Right cardiac atrium (tissue), 5 donors: Measurements from ENCODE around the gene SIPA1. TPM values are rescaled to one million over a fixed set of nuclear protein-coding genes. Genes with fewer than 3 reads are reported as not detected.

Experiments used
- ATAC-seq, 2 donors: fragments of 200-7000 bp; cut with Tn5 transposase; one replicate each; pipeline versions ENCODE4 v1.8.0 to v1.9.1; 2020; ENCODE audit warnings: moderate library complexity in 2 of 2, mild to moderate bottlenecking in 1 of 2
- DNase-seq, 3 donors: peaks; one replicate each; pipeline ENCODE4 v3.0.0-alpha.2; 2020
- H3K27ac ChIP-seq: one replicate; pipeline ENCODE4 v1.5.1; 2013; ENCODE audit warnings: mild to moderate bottlenecking, low read length, control low read depth, moderate library complexity
- H3K27me3 ChIP-seq: one replicate; pipeline ENCODE4 v1.6.1; 2013; ENCODE audit not compliant: control insufficient read depth, insufficient read depth
- H3K4me1 ChIP-seq: one replicate; pipeline ENCODE4 v1.6.1; 2013; ENCODE audit warnings: low read length; ENCODE audit not compliant: control insufficient read depth, insufficient read depth
- H3K4me3 ChIP-seq: one replicate; pipeline ENCODE4 v1.5.1; 2013; ENCODE audit warnings: low read length, control low read depth
- H3K9me3 ChIP-seq: one replicate; pipeline ENCODE4 v1.6.1; 2013; ENCODE audit warnings: low read length; ENCODE audit not compliant: control insufficient read depth
- WGBS: extraction: QIAGEN DNeasy Blood & Tissue Kit; methylation state at CpG from one replicate; pipeline ENCODE4 v1.1.7; 2013; 5-methylcytosine and 5-hydroxymethylcytosine counted together
- intact Hi-C, 4 donors: fragments of 100-400 bp; cut with DNase I; formaldehyde crosslinking; loops; one replicate each; pipeline versions ENCODE4 v1.11.0 to v1.14.0; 2022 to 2023
- polyA plus RNA-seq: library from polyadenylated mRNA; stranded (reverse); fragments of 200-250 nt; gene quantifications from one replicate; pipeline ENCODE4 v1.2.3, GENCODE V29; 2013
- total RNA-seq, 4 donors: library from RNA; stranded (reverse); fragmentation: NEBNext Ultra II Directional; extraction: Animal tissue kit (Norgen Biotek cat#: 25700); gene quantifications; one replicate each; pipeline ENCODE4 v1.2.1, GENCODE V29; 2021
- donor health status: healthy with polysubstance abuse.
- donor health status: DM: no; HTN: yes; CAD: no.
- donor health status: DM: no; HTN: no; CAD: no.
- donor health status: DM: no; HTN: yes; CAD: no; lungs with severe emphysema.
- donor health status: DM: yes; HTN: yes; CAD: no.

Gene SIPA1
- total and polyA plus RNA-seq, 5 donors = 19.3 to 27.4 (median 25.2) TPM

DNA sequence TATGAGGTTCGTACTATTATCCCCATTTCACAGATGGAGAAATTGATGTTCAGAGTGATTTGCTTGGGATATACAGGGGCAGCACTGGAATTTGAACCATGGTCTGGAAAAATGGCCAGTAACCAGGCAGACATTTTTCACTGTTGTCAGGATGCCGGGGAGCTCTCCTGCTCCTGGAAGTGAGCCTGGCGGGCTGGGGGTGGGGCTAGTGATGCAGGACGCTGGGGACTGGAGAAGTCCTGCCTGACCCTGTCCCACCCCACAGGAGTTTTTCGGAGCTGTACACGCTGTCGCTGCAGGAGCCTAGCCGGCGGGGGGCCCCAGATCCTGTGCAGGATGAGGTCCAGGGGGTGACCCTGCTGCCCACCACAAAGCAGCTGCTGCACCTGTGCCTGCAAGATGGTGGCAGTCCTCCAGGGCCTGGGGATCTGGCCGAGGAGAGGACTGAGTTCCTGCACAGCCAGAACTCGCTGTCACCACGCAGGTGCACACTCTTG is 11.1 kb downstream of the SIPA1 start:
- Histone ChIP-seq H3K9me3 (no peaks in the 10 kb centered on the region), H3K27ac (no peak overlapping the region), H3K4me1 (peaks cover 16% of the 10 kb centered on the region), H3K27me3 (no peaks in the 10 kb centered on the region), H3K4me3 (no peak overlapping the region)
- ATAC-seq (no peak), DNase-seq (peak; percentile 22 to 78 (median 70))
- 67% methylated on average over 12 of the region's 12 CpGs for WGBS
- intact Hi-C loops = no loop called here

DNA sequence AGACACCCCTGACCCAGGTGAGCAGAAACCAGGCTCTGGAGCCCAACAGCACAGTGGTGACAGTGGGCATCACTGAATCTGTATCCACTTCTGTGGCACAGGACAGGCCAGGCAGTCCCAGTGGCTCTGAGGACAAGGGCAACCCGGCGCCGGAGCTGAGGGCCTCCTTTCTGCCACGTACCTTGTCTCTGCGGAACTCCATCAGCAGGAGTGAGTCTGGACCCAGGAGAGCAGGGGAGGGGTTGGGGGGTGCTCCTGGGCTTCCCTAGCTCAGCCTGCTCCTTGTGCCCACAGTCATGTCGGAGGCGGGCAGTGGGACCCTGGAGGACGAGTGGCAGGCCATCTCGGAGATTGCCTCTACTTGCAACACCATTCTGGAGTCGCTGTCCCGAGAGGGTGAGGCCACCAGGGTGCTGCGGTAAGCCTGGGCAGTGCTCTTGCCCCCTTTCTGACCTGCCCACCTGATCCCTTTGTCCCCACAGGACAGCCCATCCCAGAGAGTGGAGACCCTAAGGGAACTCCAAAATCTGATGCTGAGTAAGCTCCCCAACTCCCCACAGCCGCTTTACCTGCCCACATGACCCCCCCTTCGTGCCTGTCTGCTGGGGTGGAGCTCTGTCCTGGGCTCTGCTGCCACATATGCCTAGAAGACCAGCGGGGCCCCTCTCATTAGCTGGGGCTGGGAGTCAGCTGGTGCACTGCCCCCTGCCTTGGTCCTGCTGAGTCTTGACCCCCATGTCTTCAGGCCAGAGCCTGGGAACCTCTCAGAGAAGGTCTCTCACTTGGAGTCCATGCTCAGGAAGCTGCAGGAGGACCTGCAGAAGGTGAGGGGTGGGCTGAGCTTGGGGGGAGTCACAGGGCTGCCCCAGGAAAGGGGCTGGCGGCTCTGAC is 12.0 kb downstream of the SIPA1 start:
- 89% methylated on average over 16 of the region's 16 CpGs for WGBS
- Histone ChIP-seq H3K27ac (no peak overlapping the region), H3K4me3 (no peak overlapping the region), H3K4me1 (peaks cover 16% of the 10 kb centered on the region), H3K9me3 (no peaks in the 10 kb centered on the region), H3K27me3 (no peaks in the 10 kb centered on the region)
- ATAC-seq = no peak
- intact Hi-C loops = no loop called here
- peak; percentile 18 to 58 (median 57) for DNase-seq

- Histone ChIP-seq H3K27me3 (no peaks in the 10 kb centered on the region), H3K4me3 (no peak overlapping the region), H3K27ac (no peak overlapping the region), H3K9me3 (no peaks in the 10 kb centered on the region), H3K4me1 (peaks cover 16% of the 10 kb centered on the region)
- ATAC-seq = no peak
- 80% methylated on average over 20 of the region's 20 CpGs for WGBS
- peak; percentile 17 to 67 (median 65) for DNase-seq
- intact Hi-C loops = no loop called here
These were observed 12.8 kb downstream of the SIPA1 start for GRCh38 chr11:65650547-65651338.

DNA sequence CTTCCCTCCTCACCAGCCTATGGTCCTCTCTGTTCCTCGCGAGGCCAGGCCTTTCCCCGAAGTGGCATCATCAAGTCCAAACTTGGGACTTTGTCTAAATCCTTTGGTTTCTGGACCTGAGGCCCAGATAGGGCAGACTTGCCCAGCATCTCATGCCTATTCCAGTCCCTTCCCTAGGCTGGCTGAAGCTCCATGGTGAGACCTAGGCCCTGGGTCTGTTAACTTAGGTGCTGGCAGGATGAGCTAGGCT is 13.4 kb downstream of the SIPA1 start:
- Histone ChIP-seq H3K27me3 (no peaks in the 10 kb centered on the region), H3K4me1 (peaks cover 16% of the 10 kb centered on the region), H3K4me3 (no peak overlapping the region), H3K27ac (peak overlapping the region; percentile 94), H3K9me3 (no peaks in the 10 kb centered on the region)
- intact Hi-C loops = no loop called here
- WGBS = 92% methylated on average over 3 of the region's 3 CpGs
- DNase-seq (no peak), ATAC-seq (no peak)

DNA sequence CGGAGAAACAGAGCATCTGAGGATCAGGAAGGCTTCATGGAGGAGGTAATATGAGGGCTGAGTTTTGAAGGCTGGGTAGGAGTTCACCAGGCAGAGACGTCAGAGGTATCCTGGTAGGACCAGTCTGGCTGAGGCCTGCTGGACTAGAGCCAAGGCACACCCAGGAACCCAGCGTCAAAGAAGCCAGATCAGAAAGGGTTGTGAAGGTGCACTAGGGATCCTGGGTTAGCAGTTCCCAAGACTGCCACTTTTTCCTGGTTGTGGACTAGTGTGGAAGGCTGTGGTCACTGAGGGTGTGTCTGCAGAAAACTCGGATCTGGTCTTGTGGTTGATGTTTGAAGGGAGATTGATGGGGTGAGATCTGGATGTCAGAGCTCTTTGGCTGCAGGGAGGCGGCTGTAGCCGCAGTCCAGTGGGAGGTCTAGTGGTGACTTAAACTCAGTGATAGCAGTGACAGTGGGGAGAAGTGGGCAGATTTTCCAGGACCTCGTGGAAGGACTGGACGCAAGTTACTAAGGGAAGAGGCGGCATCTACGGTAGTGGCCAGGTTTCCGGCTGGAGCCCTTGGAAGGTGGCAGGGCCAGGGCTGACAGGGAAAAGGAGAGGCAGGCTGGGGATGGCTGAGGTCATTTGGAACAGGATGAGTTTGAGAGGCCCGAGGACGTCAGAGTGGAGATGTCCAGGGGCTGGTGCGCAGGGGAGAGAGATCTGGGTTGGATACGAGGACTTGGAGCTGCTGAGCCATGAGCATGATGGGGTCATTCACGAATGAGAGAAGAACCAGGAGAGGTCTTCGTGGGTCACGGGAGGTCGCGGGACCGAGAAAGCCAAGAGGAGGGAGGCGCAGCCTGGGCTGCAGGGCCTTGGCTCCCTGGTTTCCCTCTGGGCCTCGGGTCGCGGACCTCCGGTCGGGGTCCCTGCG is 13.9 kb downstream of the SIPA1 start:
- Histone ChIP-seq H3K9me3 (no peaks in the 10 kb centered on the region), H3K27me3 (no peaks in the 10 kb centered on the region), H3K4me1 (peaks cover 16% of the 10 kb centered on the region), H3K4me3 (peak overlapping the region; percentile 59), H3K27ac (peak overlapping the region; percentile 94)
- ATAC-seq (peak; percentile 15 to 25), DNase-seq (peak; percentile 60 to 77 (median 74))
- intact Hi-C loops = no loop called here
- WGBS = 17% methylated on average over 28 of the region's 28 CpGs

- ATAC-seq (peak; percentile 92), DNase-seq (peak; percentile 96 to 99 (median 98))
- H3K4me1 ChIP-seq = peaks cover 16% of the 10 kb centered on the region
- H3K27ac ChIP-seq = peak overlapping the region; percentile 99
- intact Hi-C loops = no loop called here
- H3K27me3 ChIP-seq = no peaks in the 10 kb centered on the region
- WGBS = under 1% methylated on average over 68 of the region's 68 CpGs
- H3K4me3 ChIP-seq = peak overlapping the region; percentile 59
- no peaks in the 10 kb centered on the region for H3K9me3 ChIP-seq
These were observed 14.8 kb downstream of the SIPA1 start for GRCh38 chr11:65652511-65653228.

DNA sequence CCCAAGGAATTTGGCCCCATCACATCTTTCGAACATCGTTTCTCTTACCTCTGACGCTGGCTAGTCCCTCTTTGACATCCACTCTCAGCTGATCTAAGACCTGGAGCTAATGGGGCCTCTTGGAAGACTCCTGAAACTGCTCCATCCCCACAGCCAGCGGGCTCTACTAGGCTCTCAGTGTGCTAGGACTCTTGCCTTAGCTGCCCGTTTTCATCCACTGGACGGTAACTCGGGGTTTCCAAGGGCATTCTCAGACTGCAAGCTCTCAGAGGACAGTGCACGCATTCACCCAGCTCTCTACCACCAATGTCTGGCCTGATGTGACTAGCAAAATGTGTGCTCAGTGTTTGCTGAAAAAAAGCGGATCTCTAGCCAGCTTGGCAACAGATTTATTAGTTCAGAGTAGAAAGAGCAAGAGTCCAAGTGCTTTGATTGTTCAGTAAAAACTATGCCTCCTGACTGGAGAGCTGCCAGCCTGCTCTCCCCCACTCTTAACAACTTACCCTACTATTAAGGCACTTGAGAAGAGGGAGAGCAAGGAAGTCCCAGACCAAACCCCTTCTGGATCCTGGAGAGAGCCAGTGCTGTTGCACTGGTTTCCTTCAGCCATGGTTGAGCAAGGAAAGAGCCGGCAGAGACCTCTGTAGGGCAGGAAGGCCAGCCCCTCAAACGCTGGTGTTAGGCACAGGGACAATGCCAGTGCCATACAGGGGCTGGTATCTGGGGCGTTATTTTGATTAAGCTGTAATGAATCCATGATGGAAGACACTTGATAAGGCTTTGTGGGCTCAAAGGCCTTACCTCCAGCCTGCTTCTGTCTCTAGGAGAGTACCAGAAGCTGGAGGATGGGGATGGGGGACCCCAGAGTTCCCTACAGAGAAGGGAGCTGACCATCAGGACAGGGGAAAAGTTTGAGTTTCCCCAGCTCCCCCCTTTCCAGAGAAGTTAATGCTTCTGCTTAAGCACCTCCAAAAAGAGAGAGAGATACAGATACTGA is 15.6 kb downstream of the SIPA1 start:
- H3K27ac ChIP-seq = peak overlapping the region; percentile 99
- no peaks in the 10 kb centered on the region for H3K27me3 ChIP-seq
- 41% methylated on average over 12 of the region's 12 CpGs for WGBS
- peak overlapping the region; percentile 59 for H3K4me3 ChIP-seq
- intact Hi-C loops = no loop called here
- H3K4me1 ChIP-seq = peaks cover 16% of the 10 kb centered on the region
- ATAC-seq (no peak), DNase-seq (peak in 1 of 3 donors; percentile 47)
- no peaks in the 10 kb centered on the region for H3K9me3 ChIP-seq

- Histone ChIP-seq H3K27ac (no peak overlapping the region), H3K4me3 (no peak overlapping the region), H3K9me3 (no peaks in the 10 kb centered on the region), H3K27me3 (no peaks in the 10 kb centered on the region), H3K4me1 (peaks cover 16% of the 10 kb centered on the region)
- peak in 2 of 3 donors; percentile 54 to 66 for DNase-seq
- ATAC-seq = no peak
- intact Hi-C loops = no loop called here
- 84% methylated on average over 14 of the region's 14 CpGs for whole genome bisulfite sequencing
These were observed 16.8 kb downstream of the SIPA1 start for GRCh38 chr11:65654375-65655349.
